SK-N-MC (cell line): ENCODE measurements around the gene FBXW11.

ENCODE experiments used
- EZH2 ChIP-seq: fragments of 200-600 bp; sonication (generic); IDR thresholded peaks from one replicate; pipeline ENCODE4 v1.6.1; 2017; ENCODE audit warnings: antibody characterized with exemption
- FOXP2 ChIP-seq: optimal IDR thresholded peaks from 2 replicates; pipeline ENCODE3; 2011; ENCODE audit warnings: mild to moderate bottlenecking, moderate library complexity; ENCODE audit not compliant: insufficient read depth; ENCODE audit errors: extremely low read length, control extremely low read depth
- POLR2AphosphoS5 ChIP-seq: IDR thresholded peaks from 2 replicates; pipeline ENCODE4 v1.6.1; 2012; ENCODE audit warnings: mild to moderate bottlenecking, low read depth, low read length, borderline replicate concordance

GRCh38 chr5:171848911-171849520, 157.4 kb downstream of the FBXW11 start:
- TF ChIP-seq POLR2AphosphoS5, result no peak
- no peak for TF ChIP-seq EZH2
- TF ChIP-seq FOXP2, result no peak
